Muscle layer of colon (tissue), 2 donors: ENCODE data around the gene LDLRAD4.
A peak's percentile ranks its signal among the peaks of the same experiment; 100 is the strongest.

ENCODE experiments used
- H3K27ac ChIP-seq: one replicate; pipeline ENCODE4 v1.7.0; 2013; ENCODE audit warnings: low read depth, mild to moderate bottlenecking, low read length, moderate library complexity
- H3K27me3 ChIP-seq, 2 donors: one replicate each; pipeline ENCODE4 v1.7.0; 2013; ENCODE audit warnings: low read length in 2 of 2, mild to moderate bottlenecking in 2 of 2; ENCODE audit not compliant: insufficient read depth in 2 of 2, control insufficient read depth in 1 of 2
- H3K36me3 ChIP-seq: one replicate; pipeline ENCODE4 v1.7.0; 2013; ENCODE audit warnings: mild to moderate bottlenecking, low read length; ENCODE audit not compliant: insufficient read depth
- H3K4me1 ChIP-seq: one replicate; pipeline ENCODE4 v1.7.0; 2013; ENCODE audit warnings: mild to moderate bottlenecking, low read length; ENCODE audit not compliant: insufficient read depth
- H3K4me3 ChIP-seq, 2 donors: one replicate each; pipeline ENCODE4 v1.7.0; 2013; ENCODE audit warnings: low read length in 2 of 2, low read depth in 1 of 2, mild to moderate bottlenecking in 1 of 2, moderate library complexity in 1 of 2
- H3K9ac ChIP-seq: one replicate; pipeline ENCODE4 v1.7.0; 2013; ENCODE audit warnings: low read length
- H3K9me3 ChIP-seq: one replicate; pipeline ENCODE4 v1.7.0; 2013; ENCODE audit warnings: mild to moderate bottlenecking, low read length
- donor health status: abdominal sarcoma.
- donor health status: Adenocarcinoma of cecum.

Gene LDLRAD4

GRCh38 chr18:13638719-13639595 is 420.4 kb downstream of the LDLRAD4 start:
- H3K9me3 ChIP-seq, result no peaks in the 10 kb centered on the region
- H3K4me1 ChIP-seq, result peaks cover 8% of the 10 kb centered on the region
- no peak overlapping the region for H3K4me3 ChIP-seq
- no peaks in the 10 kb centered on the region for H3K36me3 ChIP-seq
- no peaks in the 10 kb centered on the region for H3K27me3 ChIP-seq
- no peak overlapping the region for H3K9ac ChIP-seq
- no peak overlapping the region for H3K27ac ChIP-seq

- Histone ChIP-seq H3K4me3 (no peak overlapping the region), H3K36me3 (peaks cover 3% of the 10 kb centered on the region), H3K27ac (no peak overlapping the region), H3K4me1 (peaks cover 4% of the 10 kb centered on the region), H3K9ac (no peak overlapping the region), H3K27me3 (no peaks in the 10 kb centered on the region), H3K9me3 (no peaks in the 10 kb centered on the region)
These were observed 421.8 kb downstream of the LDLRAD4 start for GRCh38 chr18:13640266-13640860.

DNA sequence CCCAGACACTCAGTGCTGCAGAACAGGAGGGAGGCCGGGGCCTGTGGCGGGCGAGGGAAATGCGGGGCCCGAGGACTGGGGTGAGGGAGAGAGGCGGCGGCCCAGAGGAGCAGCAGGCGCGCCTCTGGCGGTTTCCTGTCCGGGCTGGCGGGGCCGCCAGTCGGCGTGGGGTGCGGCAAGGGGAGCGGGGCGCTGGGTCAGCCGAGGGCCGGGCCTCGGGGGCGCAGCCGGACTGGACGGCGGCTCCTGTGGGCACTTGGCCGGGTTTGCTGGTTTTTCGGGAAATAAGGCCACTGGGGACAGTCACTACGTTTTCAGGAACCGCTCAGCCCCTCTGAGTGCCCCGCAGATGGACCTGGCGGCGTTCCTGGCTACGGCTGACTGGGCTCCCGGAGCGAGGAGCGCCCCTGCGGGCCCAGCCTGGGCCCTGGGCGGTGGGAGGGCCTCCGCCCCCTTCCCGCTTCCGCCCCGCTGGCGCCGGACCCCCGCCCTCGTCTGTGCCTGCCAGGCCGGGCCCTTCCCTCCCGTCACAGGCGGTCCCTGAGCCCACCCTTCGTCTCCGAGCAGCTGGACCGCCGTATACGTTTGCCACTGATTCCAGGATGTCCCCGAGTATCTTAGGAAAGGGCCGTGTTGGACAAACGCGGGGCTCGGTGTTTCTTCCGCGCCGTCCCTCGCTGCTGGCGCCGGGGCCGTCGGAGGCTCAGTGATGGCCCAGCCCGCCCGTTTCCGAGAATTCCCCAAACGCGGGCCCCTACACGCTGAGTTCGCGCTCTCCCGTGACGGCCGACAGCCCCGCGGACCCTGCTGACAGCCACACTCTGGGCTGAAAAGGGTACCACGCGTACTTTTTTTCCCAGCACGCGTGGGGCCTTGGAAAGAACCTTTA is 423.2 kb downstream of the LDLRAD4 start:
- Histone ChIP-seq H3K27me3 (no peaks in the 10 kb centered on the region), H3K27ac (peak overlapping the region; percentile 44), H3K4me3 (peak overlapping the region; percentile 30 to 34), H3K9ac (peak overlapping the region; percentile 20), H3K9me3 (no peaks in the 10 kb centered on the region), H3K36me3 (peaks cover 7% of the 10 kb centered on the region), H3K4me1 (peaks cover 4% of the 10 kb centered on the region)

DNA sequence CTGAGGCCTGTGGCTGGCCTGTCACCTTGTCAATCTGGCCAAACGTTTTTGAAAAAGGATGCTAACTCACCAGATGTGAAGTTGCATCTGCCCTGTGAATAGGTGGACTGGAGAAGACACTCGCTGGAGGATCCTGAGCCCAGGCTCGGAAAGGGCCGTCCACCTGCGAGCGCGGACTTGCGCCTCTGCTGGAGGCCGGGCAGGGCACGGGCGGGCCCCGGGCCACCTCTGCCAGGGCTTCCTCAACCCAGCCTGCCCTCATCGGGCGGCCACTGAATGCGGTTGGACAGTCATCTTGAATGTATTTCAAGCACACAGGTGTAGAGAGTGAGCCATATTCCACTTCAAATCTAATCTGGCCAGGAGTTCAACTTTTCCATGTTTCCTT is 423.9 kb downstream of the LDLRAD4 start:
- no peaks in the 10 kb centered on the region for H3K27me3 ChIP-seq
- no peak overlapping the region for H3K4me3 ChIP-seq
- H3K4me1 ChIP-seq, result peaks cover 4% of the 10 kb centered on the region
- peaks cover 7% of the 10 kb centered on the region for H3K36me3 ChIP-seq
- no peaks in the 10 kb centered on the region for H3K9me3 ChIP-seq
- H3K9ac ChIP-seq, result no peak overlapping the region
- H3K27ac ChIP-seq, result no peak overlapping the region

GRCh38 chr18:13643261-13643751 is 424.7 kb downstream of the LDLRAD4 start:
- Histone ChIP-seq H3K9ac (no peak overlapping the region), H3K27me3 (no peaks in the 10 kb centered on the region)

GRCh38 chr18:13645093-13645492 is 426.5 kb downstream of the LDLRAD4 start:
- Histone ChIP-seq H3K4me3 (no peak overlapping the region), H3K9me3 (no peaks in the 10 kb centered on the region), H3K4me1 (peaks cover 4% of the 10 kb centered on the region), H3K27me3 (no peaks in the 10 kb centered on the region), H3K27ac (no peak overlapping the region), H3K9ac (no peak overlapping the region), H3K36me3 (peaks cover 7% of the 10 kb centered on the region)

More at GRCh38 chr18:13643261-13643751, 424.7 kb downstream of the LDLRAD4 start:
- Histone ChIP-seq H3K36me3 (peaks cover 7% of the 10 kb centered on the region), H3K27ac (no peak overlapping the region), H3K9me3 (no peaks in the 10 kb centered on the region), H3K4me1 (peaks cover 4% of the 10 kb centered on the region), H3K4me3 (no peak overlapping the region)

DNA sequence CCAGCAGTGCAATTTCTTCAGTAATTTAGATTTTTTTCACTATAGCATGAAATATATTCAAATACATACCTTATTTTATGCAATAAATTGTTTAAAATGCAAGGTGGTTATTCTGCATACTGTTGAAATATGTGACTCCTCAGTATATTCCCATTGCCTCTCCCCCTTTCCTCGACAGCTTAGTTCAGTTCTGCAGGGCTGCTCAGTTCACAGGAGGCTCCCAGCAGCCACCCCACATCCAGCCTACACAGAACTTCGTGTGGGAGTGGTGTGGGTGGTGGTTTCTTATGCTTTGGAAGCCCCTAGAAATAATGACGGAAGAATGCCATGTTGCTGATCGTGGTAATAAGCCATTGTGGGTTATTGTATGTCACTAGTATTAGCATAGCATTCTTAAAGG is 428.1 kb downstream of the LDLRAD4 start:
- Histone ChIP-seq H3K9me3 (no peaks in the 10 kb centered on the region), H3K4me1 (no peaks in the 10 kb centered on the region), H3K27me3 (no peaks in the 10 kb centered on the region), H3K4me3 (no peak overlapping the region), H3K9ac (no peak overlapping the region), H3K36me3 (peaks cover 7% of the 10 kb centered on the region), H3K27ac (no peak overlapping the region)

DNA sequence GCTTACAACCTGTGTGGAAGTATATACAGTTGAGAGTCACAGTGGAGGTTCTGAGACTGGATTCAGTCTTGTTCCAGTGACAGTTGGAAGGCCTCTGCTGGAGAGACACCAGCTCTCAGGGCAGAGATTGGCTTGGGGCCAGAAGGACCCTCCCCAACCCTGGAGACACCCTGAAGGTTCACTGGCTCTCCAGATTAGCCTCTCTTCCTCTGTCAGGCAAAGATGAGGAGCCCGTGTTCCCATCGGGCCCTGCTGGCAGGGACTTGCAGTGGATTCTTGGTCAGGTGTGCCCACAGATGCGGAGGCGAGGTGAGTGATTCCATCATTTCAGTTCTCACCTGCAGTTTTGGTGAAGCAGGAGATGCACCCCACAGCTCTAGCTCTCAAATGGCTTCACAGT is 429.2 kb downstream of the LDLRAD4 start:
- H3K27me3 ChIP-seq, result no peaks in the 10 kb centered on the region
- no peak overlapping the region for H3K27ac ChIP-seq
- no peak overlapping the region for H3K9ac ChIP-seq
- no peak overlapping the region for H3K4me3 ChIP-seq
- no peaks in the 10 kb centered on the region for H3K4me1 ChIP-seq
- peaks cover 7% of the 10 kb centered on the region for H3K36me3 ChIP-seq
- no peaks in the 10 kb centered on the region for H3K9me3 ChIP-seq

DNA sequence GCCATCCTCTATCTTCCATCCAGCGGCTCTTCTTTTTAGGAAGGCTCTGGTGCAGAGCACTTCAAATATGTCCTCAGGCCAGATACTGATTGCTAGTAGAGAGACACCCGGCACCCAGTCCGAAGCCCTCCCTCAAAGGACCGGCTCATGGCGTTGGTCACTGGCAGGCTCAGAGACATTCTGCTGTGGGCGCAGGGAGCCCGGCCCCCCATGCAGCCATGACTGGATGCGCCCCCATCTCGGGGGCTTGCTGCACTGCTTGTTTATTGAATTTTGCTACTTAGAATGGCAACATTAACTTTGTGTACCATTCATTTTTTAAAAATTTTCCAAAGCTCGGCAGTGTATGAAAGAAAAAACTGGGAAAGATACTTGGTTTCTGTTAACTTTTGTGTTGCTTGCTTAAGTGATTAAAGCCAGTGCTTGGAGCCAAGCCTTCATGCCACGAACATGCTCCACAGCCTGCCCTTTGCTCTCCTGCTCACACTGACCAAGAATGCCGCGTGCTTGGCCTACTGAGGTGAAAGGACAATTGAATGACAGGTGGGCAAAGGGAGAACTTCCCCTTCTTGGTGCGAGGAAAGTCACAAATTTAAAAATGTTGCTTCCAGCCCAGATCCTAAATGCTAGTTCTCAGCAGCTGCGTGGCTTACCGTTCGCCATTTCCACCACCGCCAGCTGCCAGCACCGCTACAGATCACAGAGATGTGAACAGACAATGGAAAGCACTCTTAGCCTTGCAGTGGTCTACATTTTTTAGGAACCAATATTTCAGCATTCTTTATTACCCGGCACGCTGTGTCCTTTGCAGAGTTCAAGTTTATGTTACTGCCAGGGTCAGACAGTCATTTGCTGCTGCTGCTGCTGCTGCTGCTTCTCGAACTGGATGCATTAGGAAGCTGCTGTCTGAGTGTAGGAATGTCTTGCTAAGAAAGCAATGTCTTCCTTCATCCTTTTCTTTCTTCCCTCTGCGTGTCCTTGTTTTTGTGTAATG is 431.1 kb downstream of the LDLRAD4 start:
- H3K4me3 ChIP-seq, result no peak overlapping the region
- H3K9ac ChIP-seq, result no peak overlapping the region

GRCh38 chr18:13653746-13654433 is 435.3 kb downstream of the LDLRAD4 start:
- Histone ChIP-seq H3K27ac (no peak overlapping the region), H3K4me1 (no peaks in the 10 kb centered on the region), H3K9ac (no peak overlapping the region), H3K4me3 (no peak overlapping the region), H3K9me3 (no peaks in the 10 kb centered on the region), H3K27me3 (no peaks in the 10 kb centered on the region), H3K36me3 (no peaks in the 10 kb centered on the region)

More for the DNA sequence above, 431.1 kb downstream of the LDLRAD4 start:
- no peaks in the 10 kb centered on the region for H3K9me3 ChIP-seq
- H3K36me3 ChIP-seq, result peaks cover 7% of the 10 kb centered on the region
- no peak overlapping the region for H3K27ac ChIP-seq
- H3K27me3 ChIP-seq, result no peaks in the 10 kb centered on the region
- no peaks in the 10 kb centered on the region for H3K4me1 ChIP-seq
